DND-41 (cell line): Measurements from ENCODE around the gene CLEC20A.

Experiments
- ATAC-seq: fragments of 200-7000 bp; cut with Tn5 transposase; 3 replicates; pipeline ENCODE4 v1.9.1; 2021; ENCODE audit warnings: low read depth; ENCODE audit not compliant: insufficient read depth
- DNase-seq: peaks from one replicate; pipeline ENCODE4 v3.0.0-alpha.2; 2020
- H2AFZ ChIP-seq: 2 replicates; pipeline ENCODE4 v1.6.0; 2012; ENCODE audit warnings: low read depth, low read length
- H3K27ac ChIP-seq: 2 replicates; pipeline ENCODE4 v1.5.1; 2012; ENCODE audit warnings: low read length, inconsistent platforms
- H3K27me3 ChIP-seq: fragments of 200-600 bp; sonication (generic); 2 replicates; pipeline ENCODE4 v1.6.0; 2012; ENCODE audit warnings: low read length, mild to moderate bottlenecking, inconsistent platforms; ENCODE audit not compliant: insufficient read depth, poor library complexity
- H3K36me3 ChIP-seq: 2 replicates; pipeline ENCODE4 v1.5.1; 2012; ENCODE audit warnings: low read length, inconsistent platforms; ENCODE audit not compliant: insufficient read depth
- H3K4me1 ChIP-seq: 2 replicates; pipeline ENCODE4 v1.5.1; 2012; ENCODE audit warnings: mild to moderate bottlenecking, low read length; ENCODE audit not compliant: insufficient read depth
- H3K4me2 ChIP-seq: 2 replicates; pipeline ENCODE4 v1.6.0; 2012; ENCODE audit warnings: mild to moderate bottlenecking, moderate library complexity, low read length, inconsistent platforms; ENCODE audit not compliant: insufficient read depth
- H3K4me3 ChIP-seq, 2 experiments: fragments of 200-600 bp in 1 of 2; shearing (Covaris generic) in 1 of 2; 2 replicates each; pipeline ENCODE4 v1.5.1; 2012 to 2016; ENCODE audit warnings: inconsistent platforms in 2 of 2, low read length in 2 of 2, mild to moderate bottlenecking in 2 of 2, low read depth in 1 of 2, moderate library complexity in 1 of 2
- H3K79me2 ChIP-seq: 2 replicates; pipeline ENCODE4 v1.6.0; 2012; ENCODE audit warnings: low read length, inconsistent platforms; ENCODE audit not compliant: insufficient read depth
- H3K9ac ChIP-seq: 2 replicates; pipeline ENCODE4 v1.6.0; 2012; ENCODE audit warnings: low read depth, mild to moderate bottlenecking, inconsistent platforms, low read length, moderate library complexity
- H3K9me3 ChIP-seq: 2 replicates; pipeline ENCODE4 v1.5.1; 2012; ENCODE audit warnings: low read length, moderate library complexity, mild to moderate bottlenecking, inconsistent platforms; ENCODE audit not compliant: insufficient read depth, severe bottlenecking
- H4K20me1 ChIP-seq: 2 replicates; pipeline ENCODE4 v1.6.0; 2012; ENCODE audit warnings: low read length; ENCODE audit not compliant: insufficient read depth
- CTCF ChIP-seq: IDR thresholded peaks from 2 replicates; pipeline ENCODE4 v1.5.1; 2012; ENCODE audit warnings: borderline replicate concordance, low read length, moderate library complexity, mild to moderate bottlenecking; ENCODE audit not compliant: poor library complexity, severe bottlenecking; ENCODE audit errors: extremely low read depth
- EZH2 ChIP-seq: IDR thresholded peaks from 3 replicates; pipeline ENCODE4 v1.6.1; 2012; ENCODE audit warnings: borderline replicate concordance, low read depth, mild to moderate bottlenecking, moderate library complexity, low read length, inconsistent platforms; ENCODE audit not compliant: severe bottlenecking

The CLEC20A gene

GRCh38 chr1:178470411-178470960, 26.3 kb downstream of the CLEC20A start:
- no peak overlapping the region for H2AFZ ChIP-seq
- H3K4me1 ChIP-seq, result no peaks in the 10 kb centered on the region
- no peak overlapping the region for H3K27ac ChIP-seq
- peaks cover 18% of the 10 kb centered on the region for H3K27me3 ChIP-seq
- TF ChIP-seq EZH2 (no peak), CTCF (no peak)
- no peak overlapping the region for H3K4me2 ChIP-seq
- H3K9ac ChIP-seq, result no peak overlapping the region
- H3K9me3 ChIP-seq, result no peaks in the 10 kb centered on the region
- H4K20me1 ChIP-seq, result no peaks in the 10 kb centered on the region
- ATAC-seq, result no peak
- no peak for DNase-seq
- H3K4me3 ChIP-seq, result no peak overlapping the region
- no peaks in the 10 kb centered on the region for H3K79me2 ChIP-seq
- no peaks in the 10 kb centered on the region for H3K36me3 ChIP-seq

- no peaks in the 10 kb centered on the region for H3K9me3 ChIP-seq
- no peak overlapping the region for H3K4me3 ChIP-seq
- H3K79me2 ChIP-seq, result no peaks in the 10 kb centered on the region
- no peak overlapping the region for H3K4me2 ChIP-seq
- no peak for TF ChIP-seq EZH2
- no peak overlapping the region for H2AFZ ChIP-seq
- H3K27me3 ChIP-seq, result peaks cover 11% of the 10 kb centered on the region
- no peaks in the 10 kb centered on the region for H3K36me3 ChIP-seq
- ATAC-seq (no peak), DNase-seq (no peak)
- H3K9ac ChIP-seq, result no peak overlapping the region
- H3K27ac ChIP-seq, result no peak overlapping the region
- H4K20me1 ChIP-seq, result no peaks in the 10 kb centered on the region
- H3K4me1 ChIP-seq, result no peaks in the 10 kb centered on the region
Measured at GRCh38 chr1:178467837-178468236, 28.9 kb downstream of the CLEC20A start.

- ATAC-seq, result no peak
Measured at GRCh38 chr1:178465011-178465410, 31.8 kb downstream of the CLEC20A start.

GRCh38 chr1:178464566-178464965, 32.2 kb downstream of the CLEC20A start:
- DNase-seq (no peak), ATAC-seq (no peak)
- Histone ChIP-seq H3K36me3 (no peaks in the 10 kb centered on the region), H2AFZ (no peak overlapping the region), H3K9me3 (no peaks in the 10 kb centered on the region), H3K4me3 (no peak overlapping the region), H3K79me2 (no peaks in the 10 kb centered on the region), H4K20me1 (no peaks in the 10 kb centered on the region), H3K4me1 (no peaks in the 10 kb centered on the region), H3K27me3 (peaks cover 3% of the 10 kb centered on the region), H3K4me2 (no peak overlapping the region), H3K9ac (no peak overlapping the region), H3K27ac (no peak overlapping the region)
- no peak for TF ChIP-seq EZH2
- no peak for TF ChIP-seq CTCF

More at GRCh38 chr1:178465011-178465410, 31.8 kb downstream of the CLEC20A start:
- DNase-seq, result no peak
- Histone ChIP-seq H3K4me2 (no peak overlapping the region), H3K36me3 (no peaks in the 10 kb centered on the region), H2AFZ (no peak overlapping the region), H3K27me3 (peaks cover 3% of the 10 kb centered on the region), H3K9ac (no peak overlapping the region), H3K9me3 (no peaks in the 10 kb centered on the region), H4K20me1 (no peaks in the 10 kb centered on the region), H3K27ac (no peak overlapping the region), H3K79me2 (no peaks in the 10 kb centered on the region), H3K4me3 (no peak overlapping the region), H3K4me1 (no peaks in the 10 kb centered on the region)
- TF ChIP-seq EZH2, result no peak
- TF ChIP-seq CTCF, result no peak
